NT2/D1 (cell line): ENCODE measurements around the gene LSM3.

Source experiments
- DNase-seq: peaks from one replicate; pipeline ENCODE4 v3.0.0-alpha.2; 2011; ENCODE audit warnings: low read depth, low spot score
- H3K27me3 ChIP-seq: 2 replicates; pipeline ENCODE4 v1.6.0; 2011; ENCODE audit warnings: mild to moderate bottlenecking; ENCODE audit not compliant: insufficient read length, insufficient read depth
- H3K36me3 ChIP-seq: 2 replicates; pipeline ENCODE4 v1.6.1; 2011; ENCODE audit warnings: mild to moderate bottlenecking, low read length, mixed read lengths; ENCODE audit not compliant: insufficient read depth, insufficient read length
- H3K4me1 ChIP-seq: 2 replicates; pipeline ENCODE4 v1.5.1; 2011; ENCODE audit not compliant: insufficient read depth, insufficient read length
- H3K4me3 ChIP-seq: 2 replicates; pipeline ENCODE4 v1.5.1; 2011; ENCODE audit warnings: low read depth; ENCODE audit not compliant: insufficient read length
- H3K9ac ChIP-seq: 2 replicates; pipeline ENCODE4 v1.6.0; 2011; ENCODE audit warnings: low read depth; ENCODE audit not compliant: insufficient read length
- H3K9me3 ChIP-seq: 2 replicates; pipeline ENCODE4 v1.5.1; 2011; ENCODE audit warnings: mild to moderate bottlenecking, low read length; ENCODE audit not compliant: insufficient read depth
- SUZ12 ChIP-seq: IDR thresholded peaks from 2 replicates; pipeline ENCODE4 v1.6.1; 2011; ENCODE audit not compliant: insufficient read length, insufficient read depth; ENCODE audit errors: extremely low read depth
- YY1 ChIP-seq: IDR thresholded peaks from 2 replicates; pipeline ENCODE4 v1.6.1; 2011; ENCODE audit not compliant: insufficient read length, insufficient read depth
- ZNF274 ChIP-seq: IDR thresholded peaks from 2 replicates; pipeline ENCODE4 v1.6.1; 2011; ENCODE audit warnings: mild to moderate bottlenecking, low read depth, low read length

Gene LSM3

DNA sequence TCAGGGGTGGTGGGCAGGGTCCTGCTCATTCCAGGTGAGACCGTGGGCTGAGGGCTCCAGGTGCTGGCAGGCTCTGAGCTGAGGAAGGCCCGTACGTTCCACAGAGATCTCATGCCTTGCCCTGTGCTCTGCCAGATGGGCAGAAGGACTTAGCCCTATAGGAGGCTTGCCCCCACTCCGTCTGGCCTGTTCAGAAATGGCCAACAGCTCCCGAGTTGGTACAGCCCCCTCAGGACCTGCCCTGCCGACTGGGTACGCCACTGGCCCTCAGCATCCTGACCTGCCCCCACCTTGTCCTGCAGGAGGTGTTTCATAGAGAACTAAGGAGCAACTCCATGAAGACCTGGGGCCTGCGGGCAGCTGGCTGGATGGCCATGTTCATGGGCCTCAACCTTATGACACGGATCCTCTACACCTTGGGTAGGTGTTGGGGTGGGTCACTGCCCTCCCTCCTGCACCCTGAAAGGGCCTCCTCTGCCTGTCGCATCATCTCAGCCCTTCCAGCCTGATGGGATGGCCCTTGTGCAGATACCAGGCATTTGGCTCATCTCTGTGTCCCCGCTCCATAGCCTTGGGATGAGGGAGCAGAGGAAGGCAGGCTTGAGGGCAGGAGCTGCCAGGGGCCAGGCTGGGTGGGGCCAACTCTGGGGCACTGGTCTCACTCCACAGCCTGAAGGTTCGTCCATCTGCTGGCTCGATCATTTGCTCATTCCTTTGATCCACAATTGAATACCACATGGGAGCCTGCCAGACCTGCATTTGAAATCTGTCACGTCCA is 39.5 kb upstream of the LSM3 start:
- H3K4me3 ChIP-seq = no peak overlapping the region
- TF ChIP-seq SUZ12 (no peak), ZNF274 (no peak), YY1 (no peak)
- no peaks in the 10 kb centered on the region for H3K9me3 ChIP-seq
- no peaks in the 10 kb centered on the region for H3K27me3 ChIP-seq
- no peak for DNase-seq
- H3K36me3 ChIP-seq = peaks cover 88% of the 10 kb centered on the region
- H3K9ac ChIP-seq = no peak overlapping the region
- H3K4me1 ChIP-seq = peaks cover 3% of the 10 kb centered on the region

GRCh38 chr3:14139771-14140170 is 38.8 kb upstream of the LSM3 start:
- Histone ChIP-seq H3K9ac (no peak overlapping the region), H3K4me1 (peaks cover 6% of the 10 kb centered on the region), H3K36me3 (peaks cover 81% of the 10 kb centered on the region), H3K4me3 (no peak overlapping the region), H3K27me3 (no peaks in the 10 kb centered on the region), H3K9me3 (no peaks in the 10 kb centered on the region)
- no peak for DNase-seq
- TF ChIP-seq SUZ12 (no peak), ZNF274 (no peak), YY1 (no peak)

- no peak for DNase-seq
- Histone ChIP-seq H3K36me3 (peaks cover 78% of the 10 kb centered on the region), H3K27me3 (no peaks in the 10 kb centered on the region), H3K4me3 (no peak overlapping the region), H3K4me1 (peaks cover 11% of the 10 kb centered on the region), H3K9me3 (no peaks in the 10 kb centered on the region), H3K9ac (no peak overlapping the region)
- no peak for TF ChIP-seq SUZ12
- TF ChIP-seq YY1 = no peak
- no peak for TF ChIP-seq ZNF274
Observed at GRCh38 chr3:14140668-14141067, 37.9 kb upstream of the LSM3 start.

DNA sequence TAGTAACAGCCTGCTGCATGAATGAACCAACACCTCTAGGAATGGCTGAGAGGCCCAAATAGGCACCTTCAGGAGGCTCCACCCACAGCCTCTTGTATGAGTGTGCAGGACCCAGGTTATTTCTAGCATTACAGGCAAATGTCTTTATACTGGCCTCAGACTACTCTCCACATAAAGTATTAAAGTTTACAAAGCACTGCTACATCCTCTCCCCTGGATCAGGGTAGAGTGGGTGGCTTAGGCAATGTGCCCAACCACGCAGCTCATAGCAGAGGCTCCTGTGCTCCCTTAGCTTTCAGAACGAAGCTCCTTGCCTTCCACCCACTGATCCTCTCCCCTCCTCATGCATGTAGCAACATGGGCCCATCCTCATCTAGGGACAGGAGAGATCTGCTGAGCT is 37.5 kb upstream of the LSM3 start:
- Histone ChIP-seq H3K27me3 (no peaks in the 10 kb centered on the region), H3K36me3 (peaks cover 78% of the 10 kb centered on the region)
- TF ChIP-seq ZNF274 (no peak), SUZ12 (no peak), YY1 (no peak)

DNA sequence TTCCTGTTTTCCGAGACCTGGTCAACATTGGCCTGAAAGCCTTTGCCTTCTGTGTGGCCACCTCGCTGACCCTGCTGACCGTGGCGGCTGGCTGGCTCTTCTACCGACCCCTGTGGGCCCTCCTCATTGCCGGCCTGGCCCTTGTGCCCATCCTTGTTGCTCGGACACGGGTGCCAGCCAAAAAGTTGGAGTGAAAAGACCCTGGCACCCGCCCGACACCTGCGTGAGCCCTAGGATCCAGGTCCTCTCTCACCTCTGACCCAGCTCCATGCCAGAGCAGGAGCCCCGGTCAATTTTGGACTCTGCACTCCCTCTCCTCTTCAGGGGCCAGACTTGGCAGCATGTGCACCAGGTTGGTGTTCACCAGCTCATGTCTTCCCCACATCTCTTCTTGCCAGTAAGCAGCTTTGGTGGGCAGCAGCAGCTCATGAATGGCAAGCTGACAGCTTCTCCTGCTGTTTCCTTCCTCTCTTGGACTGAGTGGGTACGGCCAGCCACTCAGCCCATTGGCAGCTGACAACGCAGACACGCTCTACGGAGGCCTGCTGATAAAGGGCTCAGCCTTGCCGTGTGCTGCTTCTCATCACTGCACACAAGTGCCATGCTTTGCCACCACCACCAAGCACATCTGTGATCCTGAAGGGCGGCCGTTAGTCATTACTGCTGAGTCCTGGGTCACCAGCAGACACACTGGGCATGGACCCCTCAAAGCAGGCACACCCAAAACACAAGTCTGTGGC is 36.8 kb upstream of the LSM3 start:
- Histone ChIP-seq H3K9me3 (no peaks in the 10 kb centered on the region), H3K27me3 (no peaks in the 10 kb centered on the region), H3K4me1 (peaks cover 12% of the 10 kb centered on the region), H3K4me3 (no peak overlapping the region), H3K36me3 (peaks cover 78% of the 10 kb centered on the region), H3K9ac (no peak overlapping the region)
- TF ChIP-seq ZNF274 (no peak), SUZ12 (no peak), YY1 (no peak)
- no peak for DNase-seq

More for the DNA sequence above, 37.5 kb upstream of the LSM3 start:
- H3K9ac ChIP-seq = no peak overlapping the region
- no peaks in the 10 kb centered on the region for H3K9me3 ChIP-seq
- no peak overlapping the region for H3K4me3 ChIP-seq
- no peak for DNase-seq
- H3K4me1 ChIP-seq = peaks cover 12% of the 10 kb centered on the region

- peaks cover 14% of the 10 kb centered on the region for H3K4me1 ChIP-seq
- no peak overlapping the region for H3K9ac ChIP-seq
- no peak overlapping the region for H3K4me3 ChIP-seq
- TF ChIP-seq SUZ12 (no peak), ZNF274 (no peak), YY1 (no peak)
- no peaks in the 10 kb centered on the region for H3K9me3 ChIP-seq
- H3K27me3 ChIP-seq = no peaks in the 10 kb centered on the region
- H3K36me3 ChIP-seq = peaks cover 78% of the 10 kb centered on the region
- DNase-seq = no peak
Observed at GRCh38 chr3:14142567-14143270, 35.9 kb upstream of the LSM3 start.
